Stimulated activated CD4-positive, alpha-beta T cell treated with anti-CD3 and anti-CD28 coated beads, TNF-alpha, amount 100 ng/mL, for 4 hours (primary cell): ENCODE results near the gene TGFA.

Source experiments
- DNase-seq, 3 experiments: peaks; one replicate each; pipeline ENCODE4 v3.0.0-alpha.2; 2020; ENCODE audit warnings: low read depth in 3 of 3

Gene TGFA

DNA sequence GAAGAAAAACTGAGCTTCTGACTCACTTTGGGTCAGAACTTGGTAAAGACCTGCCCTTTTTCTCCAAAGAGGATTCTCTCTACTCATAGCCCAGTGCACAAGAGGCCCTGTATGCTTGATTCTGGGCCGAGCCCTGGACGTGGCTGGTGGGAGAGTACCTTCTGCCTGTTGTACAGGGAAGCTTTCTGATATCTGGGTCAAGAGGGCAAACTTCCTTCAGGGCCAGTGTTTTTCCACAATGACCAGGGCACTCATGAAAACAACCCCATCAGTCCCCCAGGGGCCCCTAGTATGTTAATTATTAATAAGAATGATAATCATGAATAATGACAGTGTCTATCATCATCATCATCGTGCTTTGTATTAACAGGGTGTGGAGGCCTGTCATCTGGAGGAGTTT, 90.0 kb downstream of the TGFA start:
- no peak for DNase-seq

DNA sequence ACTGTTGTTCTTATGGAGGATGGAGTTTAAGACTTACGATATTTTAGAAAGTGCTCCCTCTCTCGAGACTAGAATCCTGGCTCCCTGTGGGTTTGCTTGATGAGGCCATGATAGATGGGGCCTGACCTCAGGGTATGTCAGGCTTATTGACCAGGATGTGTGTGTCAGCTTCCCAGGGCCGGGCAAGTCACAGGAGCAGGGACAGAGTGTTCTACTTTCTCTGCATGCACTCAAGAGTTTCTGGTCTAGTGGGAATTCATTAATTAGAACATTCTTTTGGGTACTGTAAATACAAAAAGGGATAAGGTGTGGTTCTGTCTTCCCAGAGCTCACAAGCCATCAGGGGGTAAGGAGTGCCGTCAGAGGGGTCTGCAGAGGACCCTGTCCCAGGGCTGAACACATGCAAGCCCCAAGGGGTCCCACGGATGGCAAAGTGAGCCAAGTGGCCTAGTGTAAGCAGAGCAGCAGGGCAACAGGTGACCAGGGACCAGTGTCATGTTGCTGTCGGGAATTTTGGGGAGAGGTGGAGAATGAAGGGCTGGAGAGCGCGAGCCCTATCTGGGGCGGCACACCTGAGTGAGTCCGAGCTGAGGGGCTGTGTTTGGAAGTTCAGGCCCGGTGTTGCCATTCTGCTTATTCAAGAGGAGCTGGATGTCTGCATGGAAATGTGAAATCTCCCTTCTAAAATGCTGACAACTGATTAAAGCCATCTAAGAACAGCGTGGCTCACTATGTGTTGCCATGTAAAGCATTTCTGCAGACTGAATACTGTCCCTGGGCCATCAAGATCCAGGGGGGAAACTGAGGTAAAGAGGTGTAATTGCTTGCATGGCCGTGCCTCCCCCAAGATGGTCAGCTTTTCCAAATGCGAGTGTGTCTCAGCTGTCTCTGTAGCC, 91.4 kb downstream of the TGFA start:
- no peak for DNase-seq

DNA sequence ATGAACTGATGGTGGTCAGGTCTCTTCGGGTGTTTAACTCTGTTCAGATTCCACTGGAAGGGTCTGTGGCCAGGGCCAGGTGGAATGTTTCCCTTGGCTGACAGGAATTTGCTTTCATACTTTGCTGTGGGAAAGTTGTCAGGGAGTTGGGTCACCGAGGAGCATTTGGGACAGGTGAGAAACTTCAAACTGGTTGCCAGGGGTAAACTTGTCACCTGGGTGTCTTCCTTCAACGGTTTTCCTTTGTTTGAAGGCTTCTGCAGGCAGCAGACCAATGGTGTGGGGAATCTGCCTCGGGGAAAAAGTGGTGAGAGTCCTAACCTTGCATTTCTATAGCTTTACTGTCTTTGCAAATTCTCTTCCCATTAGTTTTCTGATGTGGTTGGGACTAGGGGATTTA, 92.2 kb downstream of the TGFA start:
- no peak for DNase-seq

DNA sequence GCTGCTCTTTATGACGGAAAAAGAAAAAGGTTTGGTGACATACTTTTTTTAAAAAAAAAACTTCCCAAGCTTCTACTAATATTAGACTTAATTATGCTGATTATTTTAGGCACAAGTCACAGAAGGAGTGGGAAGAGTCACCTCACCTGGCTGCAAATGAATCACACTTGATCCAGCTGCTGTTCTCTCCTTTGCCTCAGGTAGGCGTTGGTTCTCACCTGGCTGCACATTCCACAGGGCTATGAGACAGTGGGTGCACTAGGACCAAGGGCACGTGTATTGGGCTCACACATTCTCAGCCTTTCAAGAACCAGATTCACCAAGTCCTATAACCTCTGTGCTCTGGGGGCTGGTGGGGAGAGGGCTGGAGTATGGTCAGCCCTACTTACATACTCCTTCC, 93.3 kb downstream of the TGFA start:
- no peak for DNase-seq

DNA sequence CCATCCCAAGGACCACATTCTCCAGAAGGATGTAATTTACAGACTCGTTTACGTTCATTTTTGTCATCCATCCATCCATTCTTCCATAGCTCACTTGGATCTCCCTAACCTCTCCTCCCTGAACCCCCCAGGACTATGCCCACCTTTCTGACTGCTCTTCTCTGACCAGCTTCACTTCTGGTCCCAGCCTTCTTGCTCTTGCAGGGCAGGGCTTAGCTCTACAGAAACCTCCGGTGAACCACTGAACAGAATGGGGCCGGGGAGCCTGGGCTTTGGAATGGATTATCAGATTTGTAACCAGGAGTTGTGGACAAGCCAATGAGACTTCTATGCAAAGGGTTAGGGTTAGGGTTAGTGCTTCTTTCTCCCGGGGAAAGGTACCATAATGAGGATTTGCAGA, 95.0 kb downstream of the TGFA start:
- DNase-seq, result no peak

DNA sequence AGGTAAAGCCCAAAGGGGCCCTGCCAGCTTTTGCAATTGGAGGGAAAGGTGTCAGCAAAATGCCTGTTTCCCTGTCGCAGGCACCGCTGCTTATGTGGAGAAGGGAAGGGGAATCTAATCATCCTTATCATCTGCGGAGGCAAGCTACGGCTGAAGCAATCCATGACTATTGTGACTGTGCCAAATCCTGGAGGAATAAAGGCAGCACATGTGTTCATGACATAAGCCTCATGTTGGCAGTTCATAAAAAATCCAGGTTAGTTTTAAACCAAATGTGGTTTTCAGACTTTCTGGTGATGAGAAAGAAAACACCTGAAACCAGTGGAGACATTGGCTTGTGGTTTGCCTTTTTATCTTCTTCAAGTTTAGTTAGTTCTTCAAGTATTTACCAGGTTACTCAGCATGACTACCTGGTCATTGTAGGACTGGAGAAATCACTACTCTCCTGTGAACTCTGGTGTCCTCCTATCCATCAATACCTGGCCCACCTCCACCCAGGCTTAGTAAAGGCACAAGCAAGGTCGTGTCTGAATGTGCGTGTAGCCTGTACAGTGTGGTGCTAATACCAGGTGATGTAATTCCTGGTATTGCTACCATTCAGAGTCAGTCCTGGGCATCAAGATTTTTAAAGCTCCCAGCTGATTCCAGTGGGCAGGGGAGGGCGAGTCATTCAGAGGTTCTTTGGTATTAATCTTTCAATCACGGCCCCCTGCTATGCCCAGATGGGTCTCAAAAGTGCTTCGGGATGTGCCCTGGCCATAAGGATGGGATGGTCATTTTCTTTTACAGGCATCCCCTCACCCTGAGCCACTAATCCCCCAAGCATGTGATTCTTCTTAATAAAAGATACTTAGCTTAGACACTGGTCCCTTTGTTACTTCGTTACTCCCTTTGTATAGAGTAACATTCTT, 96.8 kb downstream of the TGFA start:
- no peak for DNase-seq

DNA sequence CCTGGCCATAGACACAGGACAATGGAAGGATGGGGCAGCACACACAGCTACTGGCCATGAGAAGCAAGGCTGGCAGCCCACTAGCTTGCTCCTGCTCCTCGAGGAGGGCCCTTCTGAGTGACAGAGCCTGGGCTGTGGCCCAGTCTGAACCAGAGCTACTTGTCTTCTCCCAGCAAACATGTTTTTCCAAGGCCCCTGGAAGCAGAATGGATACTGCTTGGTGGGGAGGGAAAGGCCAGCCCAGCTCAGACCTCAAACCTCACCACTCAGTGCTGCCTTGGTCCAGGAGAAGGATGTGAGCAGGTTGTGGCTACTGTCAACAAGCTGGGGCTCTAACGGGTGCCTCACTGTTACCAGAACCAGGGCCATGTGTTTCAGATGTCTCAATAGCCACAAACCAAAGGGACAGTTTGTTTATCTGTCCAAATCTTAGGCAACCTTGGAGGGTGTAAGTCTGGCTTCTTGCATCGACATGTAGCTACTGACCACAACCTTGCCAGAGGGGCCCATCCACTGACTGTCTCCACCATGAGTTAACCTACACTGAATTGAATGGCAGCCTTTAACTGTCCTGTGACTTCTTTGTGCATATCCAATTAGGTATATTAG, 98.6 kb downstream of the TGFA start:
- no peak for DNase-seq

DNA sequence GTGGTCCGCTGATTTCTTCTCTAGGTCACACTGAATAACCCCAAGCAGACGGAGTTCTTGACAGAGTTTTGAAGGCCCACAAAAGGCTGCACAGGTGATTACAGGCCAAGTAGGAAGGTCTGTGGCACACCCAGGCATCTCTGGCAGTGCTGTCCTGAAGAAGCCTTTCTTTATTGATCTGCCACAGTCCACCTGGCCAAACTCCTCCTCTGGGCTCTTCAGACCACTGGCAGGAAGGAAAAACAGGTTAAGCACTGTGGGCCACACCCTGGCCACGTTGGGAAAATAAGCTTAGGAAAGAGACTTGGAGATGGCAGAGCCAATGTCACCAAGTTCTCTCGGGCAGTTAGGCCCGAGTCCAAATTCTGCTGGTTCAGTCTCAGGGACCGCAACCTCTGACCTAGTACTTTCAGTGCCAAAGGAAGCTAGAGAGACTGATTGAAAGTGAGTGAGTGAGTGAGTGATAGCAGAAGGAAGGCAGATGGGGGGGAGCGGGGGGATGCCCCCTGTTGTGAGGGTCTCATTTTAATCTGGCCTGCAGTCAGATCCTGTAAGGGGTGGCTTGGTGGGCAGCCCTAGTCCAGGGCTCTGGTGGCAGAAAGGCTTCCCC, 102.9 kb downstream of the TGFA start:
- no peak for DNase-seq

DNA sequence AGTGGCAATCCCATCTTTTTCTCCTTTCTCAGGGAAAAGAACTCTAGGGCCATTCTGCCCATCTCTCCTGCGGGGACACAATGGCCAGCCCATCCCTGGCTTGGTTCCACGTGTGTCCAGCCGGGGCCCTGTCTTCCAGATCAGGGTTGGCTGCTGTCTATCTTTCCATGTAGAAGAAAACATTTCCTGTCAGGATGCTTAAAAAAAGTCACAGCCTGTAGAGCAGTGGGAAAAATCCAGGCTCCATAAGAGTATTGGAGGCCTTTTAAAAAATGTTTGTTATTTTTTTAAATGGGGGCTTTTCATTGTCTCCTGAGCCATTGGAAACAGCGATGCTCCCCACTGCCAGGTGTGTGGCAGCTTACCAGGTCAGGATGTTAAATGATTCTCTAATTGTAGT, 105.6 kb downstream of the TGFA start:
- DNase-seq, result no peak

DNA sequence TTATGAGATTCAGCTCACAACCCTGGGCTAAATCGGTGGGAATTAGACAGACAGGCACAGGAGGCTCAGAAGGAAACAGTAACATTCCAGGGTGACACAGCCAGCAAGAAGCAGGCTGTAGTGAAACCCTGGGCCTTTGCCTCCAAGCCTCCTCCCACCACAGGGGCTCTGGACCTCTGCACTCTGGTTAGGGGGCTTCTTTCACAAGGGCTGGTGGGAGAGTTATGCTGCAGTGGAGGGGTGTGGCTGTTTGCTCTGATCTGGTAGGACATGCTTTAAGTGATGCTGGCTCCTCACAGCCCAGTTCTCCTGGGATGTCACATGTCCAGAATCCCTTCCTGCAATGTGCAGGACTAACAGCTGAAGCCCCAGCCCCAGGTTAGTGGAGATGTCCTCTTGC, 109.9 kb downstream of the TGFA start:
- no peak for DNase-seq

DNA sequence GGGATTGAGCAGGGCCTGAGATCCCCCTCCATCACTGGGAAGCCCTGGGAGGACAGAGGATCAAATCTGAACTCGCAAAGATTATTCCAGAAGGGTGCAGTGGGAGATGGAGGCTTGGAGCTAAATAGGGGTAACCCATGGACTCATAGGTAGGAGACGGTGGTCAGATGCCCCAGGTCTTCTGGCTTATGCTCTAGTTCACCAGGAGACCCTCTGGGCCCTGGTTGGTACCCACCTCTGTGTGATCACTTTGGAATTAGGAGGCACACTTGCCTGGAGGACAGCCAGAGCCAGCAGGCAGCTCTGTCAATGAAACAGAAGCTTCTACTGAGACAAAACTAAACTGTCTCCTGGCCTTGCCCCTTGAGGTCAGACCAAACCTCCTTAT, 110.6 kb downstream of the TGFA start:
- no peak for DNase-seq

DNA sequence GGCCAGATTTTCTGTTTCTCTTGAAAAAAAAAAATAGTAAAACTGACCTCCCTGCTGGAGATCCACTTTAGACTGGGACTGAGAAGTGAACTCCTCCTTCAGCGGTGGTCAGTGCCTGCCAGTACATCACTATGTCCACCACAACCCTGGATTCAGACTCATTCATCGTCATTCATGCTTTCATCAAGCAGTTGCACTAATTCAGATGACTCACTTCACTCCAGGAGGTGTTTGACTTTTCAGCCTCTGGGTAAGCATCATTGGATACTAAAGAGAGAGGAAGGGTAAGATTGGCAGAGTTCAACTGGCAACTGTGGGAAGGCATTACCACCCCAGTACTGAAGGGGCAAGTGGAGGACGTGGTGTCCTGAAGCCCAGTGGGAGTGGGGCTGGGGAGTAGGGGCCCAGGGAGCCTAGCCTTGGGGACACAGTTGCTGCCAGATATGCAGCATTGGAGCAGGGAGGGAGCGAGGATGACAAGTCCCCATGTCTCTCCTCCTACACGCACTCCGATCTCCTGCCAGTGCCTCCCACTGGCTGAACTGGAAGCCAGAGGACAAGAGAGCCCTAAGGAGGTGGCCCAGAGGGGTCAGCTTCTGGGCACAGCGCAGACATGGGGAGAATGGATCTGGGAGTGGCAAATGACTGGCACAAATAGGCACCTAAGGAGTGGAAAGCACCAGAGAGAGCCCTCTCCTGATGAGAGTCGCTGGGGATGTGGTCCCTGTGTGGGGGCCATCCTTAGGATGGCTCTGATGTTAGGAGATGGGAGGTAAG, 111.1 kb downstream of the TGFA start:
- no peak for DNase-seq

DNA sequence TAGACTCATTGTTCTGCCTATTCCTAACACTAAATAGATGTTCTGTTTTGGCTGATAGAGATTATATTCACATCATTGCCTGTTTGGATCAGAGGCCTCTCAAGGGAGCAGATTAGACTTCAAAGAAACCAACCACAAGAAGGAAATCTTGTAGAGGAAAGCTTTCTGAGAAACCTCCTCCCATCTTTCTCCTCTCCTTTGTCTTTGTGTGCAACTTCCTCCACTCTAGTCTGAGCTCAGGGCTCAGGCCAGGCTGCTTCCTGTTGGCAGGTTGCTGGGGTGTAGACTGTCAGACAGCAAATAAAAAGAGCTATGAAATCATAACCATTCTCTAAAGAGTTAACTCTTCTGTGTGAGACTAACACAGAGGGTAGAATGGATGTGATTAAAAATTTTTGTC, 113.0 kb downstream of the TGFA start:
- peak in 1 of 3 experiments; percentile 14 for DNase-seq

DNA sequence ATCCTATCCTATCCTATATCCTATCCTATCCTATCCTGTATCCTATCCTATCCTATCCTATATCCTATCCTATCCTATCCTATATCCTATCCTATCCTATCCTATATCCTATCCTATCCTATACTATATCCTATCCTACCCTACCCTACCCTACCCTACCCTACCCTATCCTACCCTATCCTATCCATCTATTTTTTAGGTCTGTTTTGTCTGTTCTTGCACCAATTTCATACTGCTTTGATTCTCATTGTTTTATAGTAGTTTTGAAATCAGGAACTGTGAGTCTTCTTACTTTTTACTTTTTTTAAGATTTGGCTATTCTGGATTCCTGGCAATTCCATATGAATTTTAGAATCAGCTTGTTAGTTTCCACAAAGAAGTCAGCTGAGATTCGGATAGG, 118.5 kb downstream of the TGFA start:
- no peak for DNase-seq

DNA sequence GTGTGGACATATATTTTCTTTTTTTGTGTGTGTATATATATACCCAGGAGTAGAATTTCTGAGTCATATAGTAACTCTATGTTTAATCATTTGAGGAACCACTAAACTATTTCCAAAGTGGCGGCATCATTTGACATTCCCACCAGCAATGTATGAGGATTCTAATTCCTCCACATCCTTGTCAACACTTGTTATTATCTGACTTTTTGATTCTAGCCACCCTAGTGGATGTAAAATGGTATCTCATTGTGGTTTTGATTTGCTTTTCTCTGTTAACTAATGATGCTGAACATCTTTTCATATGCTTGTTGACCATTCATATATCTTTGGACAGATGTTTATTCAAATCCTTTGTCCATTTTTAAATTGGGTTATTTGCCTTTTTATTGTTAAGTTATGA, 120.3 kb downstream of the TGFA start:
- DNase-seq, result no peak

DNA sequence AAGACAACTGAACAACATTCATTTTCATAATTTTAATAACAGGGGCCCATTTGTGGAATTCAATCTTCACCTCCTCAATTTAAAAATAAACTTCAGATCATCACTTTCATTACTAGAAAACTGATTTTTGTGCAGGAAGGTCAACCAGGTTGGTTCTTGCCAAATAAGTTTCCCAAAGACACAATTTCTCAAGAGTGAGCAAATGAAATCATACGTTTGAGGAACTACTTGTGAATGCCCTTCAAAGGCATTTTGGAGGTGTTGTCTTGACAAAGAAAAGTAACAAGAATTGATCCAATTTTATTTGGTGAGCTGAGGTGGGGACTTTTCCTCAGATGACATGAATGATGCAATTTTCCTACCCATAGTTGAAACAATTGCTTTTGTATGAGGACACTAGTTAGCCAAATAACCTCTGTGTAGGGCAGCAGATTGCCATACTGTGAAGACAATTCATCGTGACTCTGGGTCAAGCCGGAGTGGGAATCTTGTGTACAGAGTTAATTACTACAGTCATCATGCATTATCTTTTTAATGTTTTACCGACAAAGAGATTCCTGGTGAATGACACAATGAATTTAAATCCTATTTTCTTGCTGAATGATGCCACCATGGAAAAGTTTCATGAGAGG, 121.8 kb downstream of the TGFA start:
- no peak for DNase-seq

DNA sequence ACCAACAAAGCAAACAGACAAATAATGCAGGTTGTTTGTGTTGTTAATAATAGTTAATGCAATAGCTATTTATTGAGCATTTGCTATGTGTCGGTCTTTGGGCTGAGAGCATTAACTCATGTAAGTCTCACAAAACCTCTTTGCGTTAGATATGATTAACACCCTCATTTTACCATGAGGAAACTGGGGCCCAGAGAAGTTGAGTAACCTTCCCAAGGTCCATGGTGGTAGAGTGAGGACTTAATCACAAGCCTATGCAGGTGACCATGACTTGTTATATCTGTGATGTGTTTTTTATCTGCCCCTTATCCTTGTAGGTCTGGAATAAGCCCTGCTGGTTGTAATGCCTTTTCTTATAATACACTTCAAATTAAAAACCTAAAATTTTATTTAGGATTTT, 127.3 kb downstream of the TGFA start:
- DNase-seq, result no peak

DNA sequence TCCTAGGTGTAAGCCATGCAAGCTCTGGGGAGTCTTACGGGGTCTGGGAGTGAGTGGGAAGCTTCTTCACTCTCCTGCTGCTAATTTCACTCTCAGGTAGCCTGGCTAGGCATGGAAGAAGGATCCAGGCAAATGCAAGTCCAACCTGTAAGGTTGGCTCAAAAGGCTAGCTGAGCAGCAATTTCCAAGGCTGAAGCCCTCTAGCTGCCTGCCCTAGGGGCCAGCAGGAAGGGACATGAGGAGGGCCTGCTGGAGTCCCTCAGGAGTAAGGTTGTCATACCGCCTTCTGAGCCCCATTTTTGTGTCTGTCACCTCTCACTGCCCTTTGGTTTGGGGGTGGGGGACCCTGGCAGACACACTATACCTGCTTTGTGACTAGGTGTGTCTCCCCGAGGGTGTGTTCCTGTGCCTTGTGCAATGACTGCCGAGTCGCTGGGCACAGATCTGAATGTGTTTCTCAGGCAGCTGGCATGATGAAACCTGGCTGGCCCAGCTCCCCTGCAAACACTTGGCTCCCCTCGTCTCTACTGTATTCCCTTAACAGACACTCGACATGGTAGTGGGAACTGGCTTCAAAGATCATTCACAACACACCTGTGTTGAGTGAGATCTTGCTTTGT, 127.8 kb downstream of the TGFA start:
- no peak for DNase-seq

DNA sequence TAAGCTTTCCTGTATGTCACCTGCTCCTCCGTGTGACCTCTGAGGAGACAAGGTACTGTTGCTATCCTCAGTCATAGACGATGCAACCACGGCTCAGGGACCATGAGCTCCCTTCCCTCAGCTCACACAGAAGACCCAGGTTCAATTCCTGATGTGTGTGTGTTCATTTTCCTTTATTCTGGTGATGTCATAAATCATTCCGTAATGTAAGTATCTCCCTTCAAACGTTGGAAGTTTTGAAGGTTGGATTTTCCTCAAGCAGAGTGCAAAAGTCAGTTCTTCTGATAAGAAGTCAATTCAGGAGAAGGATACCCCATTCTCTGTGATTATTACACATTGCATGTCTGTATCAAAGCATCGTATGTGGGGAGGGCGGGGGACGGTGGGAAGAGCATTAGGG, 132.9 kb downstream of the TGFA start:
- no peak for DNase-seq

DNA sequence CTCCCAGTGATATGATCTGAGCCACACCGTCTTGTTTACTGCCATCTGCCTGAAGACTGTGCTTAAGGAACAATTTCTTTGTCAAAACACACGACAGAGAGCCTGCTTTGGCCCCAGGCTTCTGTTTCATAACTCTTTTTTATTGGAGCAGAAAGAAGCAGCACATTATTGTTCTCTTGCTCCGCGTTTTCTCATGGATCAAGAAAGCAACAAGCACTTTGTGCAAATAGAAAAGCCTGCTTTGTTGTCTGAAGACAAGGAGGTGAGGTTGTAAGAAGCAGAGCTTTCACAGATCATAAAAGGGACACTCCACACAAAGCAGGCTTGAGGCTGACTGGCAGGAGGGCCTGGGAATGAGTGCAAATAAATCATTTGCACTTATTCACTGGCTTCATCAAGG, 133.5 kb downstream of the TGFA start:
- no peak for DNase-seq
